Ishikawa (cell line): ENCODE measurements around the gene KLK12.

Experiments
- CEBPB ChIP-seq: IDR thresholded peaks from 2 replicates; pipeline ENCODE4 v1.6.1; 2012
- CREB1 ChIP-seq: IDR thresholded peaks from 2 replicates; pipeline ENCODE4 v1.6.1; 2012; ENCODE audit warnings: low read depth
- EGR1 ChIP-seq: IDR thresholded peaks from 2 replicates; pipeline ENCODE4 v1.6.1; 2012
- EP300 ChIP-seq: IDR thresholded peaks from 2 replicates; pipeline ENCODE4 v1.6.1; 2012; ENCODE audit warnings: borderline replicate concordance
- FOXM1 ChIP-seq: IDR thresholded peaks from 2 replicates; pipeline ENCODE4 v1.6.1; 2012; ENCODE audit warnings: low read depth, borderline replicate concordance
- MAX ChIP-seq: IDR thresholded peaks from 2 replicates; pipeline ENCODE4 v1.6.1; 2012
- NFIC ChIP-seq: IDR thresholded peaks from 2 replicates; pipeline ENCODE4 v1.6.1; 2012
- RAD21 ChIP-seq: IDR thresholded peaks from 2 replicates; pipeline ENCODE4 v1.6.1; 2012; ENCODE audit warnings: low read depth
- REST ChIP-seq: IDR thresholded peaks from 2 replicates; pipeline ENCODE4 v1.6.1; 2012; ENCODE audit warnings: low read depth, mild to moderate bottlenecking
- TAF1 ChIP-seq: IDR thresholded peaks from 2 replicates; pipeline ENCODE4 v1.6.1; 2012; ENCODE audit warnings: low read depth, mild to moderate bottlenecking
- TCF12 ChIP-seq: IDR thresholded peaks from 2 replicates; pipeline ENCODE4 v1.6.1; 2012; ENCODE audit warnings: low read depth
- TEAD4 ChIP-seq: IDR thresholded peaks from 2 replicates; pipeline ENCODE4 v1.6.1; 2012
- USF1 ChIP-seq: IDR thresholded peaks from 2 replicates; pipeline ENCODE4 v1.6.1; 2012
- YY1 ChIP-seq: IDR thresholded peaks from 2 replicates; pipeline ENCODE4 v1.6.1; 2012; ENCODE audit warnings: low read depth
- ZBTB7A ChIP-seq: IDR thresholded peaks from 2 replicates; pipeline ENCODE4 v1.6.1; 2012; ENCODE audit warnings: low read depth

Gene KLK12

GRCh38 chr19:51036519-51036918 is 1.7 kb upstream of the KLK12 start:
- TF ChIP-seq USF1 (no peak), TAF1 (no peak), TEAD4 (no peak), YY1 (no peak)

GRCh38 chr19:51031880-51032225 is 2.9 kb downstream of the KLK12 start:
- no peak for TF ChIP-seq ZBTB7A
- TF ChIP-seq NFIC = no peak
- TF ChIP-seq CEBPB = no peak
- no peak for TF ChIP-seq CREB1
- no peak for TF ChIP-seq MAX
- no peak for TF ChIP-seq EGR1
- TF ChIP-seq TAF1 = no peak
- no peak for TF ChIP-seq EP300
- TF ChIP-seq USF1 = no peak
- TF ChIP-seq TEAD4 = no peak
- no peak for TF ChIP-seq RAD21
- no peak for TF ChIP-seq REST
- TF ChIP-seq FOXM1 = no peak
- TF ChIP-seq YY1 = no peak
- no peak for TF ChIP-seq TCF12

GRCh38 chr19:51031220-51031879 is 3.5 kb downstream of the KLK12 start:
- TF ChIP-seq TEAD4 = no peak
- no peak for TF ChIP-seq EGR1
- no peak for TF ChIP-seq NFIC
- TF ChIP-seq REST = no peak
- TF ChIP-seq RAD21 = no peak
- TF ChIP-seq ZBTB7A = no peak
- no peak for TF ChIP-seq MAX
- TF ChIP-seq CEBPB = no peak
- no peak for TF ChIP-seq YY1
- TF ChIP-seq FOXM1 = no peak
- TF ChIP-seq TAF1 = no peak
- no peak for TF ChIP-seq EP300

- TF ChIP-seq NFIC (no peak), REST (no peak), EP300 (no peak), TCF12 (no peak), USF1 (no peak), FOXM1 (no peak), CEBPB (no peak), TEAD4 (no peak), CREB1 (no peak), EGR1 (no peak), RAD21 (no peak), TAF1 (no peak), YY1 (no peak), MAX (no peak), ZBTB7A (no peak)
Measured at GRCh38 chr19:51030631-51031030, 4.2 kb downstream of the KLK12 start.
